HG02759 (cell line): ENCODE results near the gene UBE2S.
"Not testable (repeated sequence)": the region's sequence is repeated elsewhere in the genome, so short reads cannot be mapped to it uniquely, and the experiment has no call there.

Source experiments
- ATAC-seq: cut with Tn5 transposase; IDR thresholded peaks from one replicate; pipeline ENCODE4 v1.9.1; 2021; ENCODE audit warnings: mild to moderate bottlenecking, moderate library complexity; ENCODE audit not compliant: unreplicated experiment

The UBE2S gene

DNA sequence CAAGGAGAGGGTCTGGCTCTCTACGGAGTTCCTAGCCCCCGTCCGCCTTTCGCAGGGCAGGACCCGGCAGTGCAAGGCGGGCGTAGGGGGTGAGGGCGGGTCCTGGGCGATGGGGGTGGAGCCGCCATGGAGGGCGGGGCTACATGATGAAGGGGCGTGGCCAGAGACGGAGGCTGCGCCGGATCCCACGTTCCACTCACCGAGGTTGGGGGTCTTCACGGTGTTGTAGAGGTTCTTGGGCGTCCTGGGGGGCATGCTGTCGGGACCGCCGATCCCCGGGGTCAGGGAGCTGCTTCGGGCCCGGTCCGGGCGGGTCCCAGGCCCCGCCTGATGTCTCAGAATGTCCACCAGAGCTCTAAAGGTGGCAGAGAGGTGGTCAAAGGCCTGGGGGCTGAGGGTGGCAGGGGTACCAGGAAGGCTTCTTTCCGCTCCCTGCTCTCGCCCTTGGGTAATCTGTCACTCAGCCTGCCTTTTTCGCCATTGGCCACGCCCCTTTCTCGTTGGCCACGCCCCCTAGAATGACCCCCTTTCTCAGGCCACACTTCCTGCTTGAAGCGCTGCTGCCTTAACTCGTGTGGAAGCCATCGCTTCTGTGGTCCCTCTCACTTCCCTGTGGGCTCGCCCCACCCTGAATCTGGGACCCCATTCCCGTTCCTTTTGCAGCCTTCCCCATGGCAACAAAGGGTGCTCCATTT lies 33.0 kb upstream of the UBE2S start:
- ATAC-seq, result no peak

DNA sequence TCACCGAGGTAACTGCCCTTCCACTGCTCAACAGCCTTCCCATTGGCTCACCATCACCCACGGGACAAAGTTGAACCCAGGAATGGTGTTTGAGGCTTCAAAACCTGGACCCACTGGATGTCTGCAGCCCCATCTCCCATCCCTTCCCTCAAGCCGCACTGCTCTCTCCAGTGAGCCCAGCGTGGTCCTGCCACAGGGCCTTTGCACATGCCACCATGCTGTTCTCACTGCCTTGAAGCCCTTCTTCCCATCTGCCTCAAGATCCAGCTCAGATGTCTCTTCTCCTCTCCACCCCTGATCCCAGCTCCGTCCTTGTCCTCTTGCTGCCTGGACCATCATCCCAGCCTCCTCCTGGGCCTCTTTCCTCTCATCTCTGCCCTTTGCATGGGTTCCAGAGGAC lies 31.5 kb upstream of the UBE2S start:
- no peak for ATAC-seq

DNA sequence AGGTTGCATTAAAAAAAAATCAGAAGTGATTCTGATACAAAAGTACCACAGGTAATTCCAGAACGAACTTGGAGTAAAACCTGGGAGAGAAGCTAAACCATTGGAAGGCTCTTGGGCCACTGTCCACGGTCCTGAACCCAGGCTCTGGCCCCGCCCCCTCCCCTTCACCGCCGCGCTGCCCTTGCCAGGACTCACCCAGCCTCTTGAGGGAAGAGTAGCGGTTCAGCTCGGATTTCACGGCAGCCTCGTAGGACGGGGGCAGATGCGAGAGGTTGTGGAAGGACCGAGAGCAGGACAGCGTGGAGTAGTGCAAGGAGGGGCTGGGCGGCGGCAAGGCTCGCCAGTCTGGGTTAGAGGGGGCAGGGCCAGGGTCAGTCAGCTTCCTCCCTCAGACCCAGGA lies 29.8 kb upstream of the UBE2S start:
- no peak for ATAC-seq

DNA sequence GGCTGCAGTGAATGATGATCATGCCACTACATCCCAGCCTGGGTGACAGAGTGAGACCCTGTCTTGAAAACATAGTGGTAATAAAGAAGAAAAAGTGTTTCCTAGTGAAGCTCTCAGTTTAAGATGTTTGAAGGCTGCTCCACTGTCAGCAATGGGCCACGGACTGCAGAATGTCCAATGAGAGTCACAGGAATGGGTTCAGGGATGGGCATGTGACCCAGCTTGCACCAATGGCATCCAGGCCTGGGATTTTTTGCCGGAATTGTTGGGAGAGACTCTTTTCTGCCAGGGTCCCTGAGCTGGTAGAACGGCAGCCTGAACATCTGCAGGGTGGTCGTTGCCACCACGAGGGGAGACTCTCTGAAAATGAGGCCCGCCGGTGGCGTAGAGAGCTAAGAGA lies 29.3 kb upstream of the UBE2S start:
- ATAC-seq, result no peak

DNA sequence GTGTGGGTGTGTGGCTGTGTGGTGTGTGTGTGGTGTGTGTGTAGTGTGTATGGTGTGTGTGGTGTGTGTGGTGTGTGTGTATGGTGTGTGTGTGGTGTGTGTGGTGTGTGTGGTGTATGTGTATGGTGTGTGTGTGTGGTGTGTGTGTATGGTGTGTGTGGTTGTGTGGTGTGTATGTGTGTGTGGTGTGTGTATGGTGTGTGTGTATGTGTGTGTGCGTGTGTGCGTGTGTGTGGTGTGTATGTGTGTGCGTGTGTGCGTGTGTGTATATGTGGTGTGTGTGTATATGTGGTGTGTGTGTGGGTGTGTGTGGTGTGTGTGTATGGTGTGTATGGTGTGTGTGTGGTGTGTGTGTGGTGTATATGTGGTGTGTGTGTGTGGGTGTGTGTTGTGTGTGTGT lies 27.4 kb upstream of the UBE2S start:
- no peak for ATAC-seq

DNA sequence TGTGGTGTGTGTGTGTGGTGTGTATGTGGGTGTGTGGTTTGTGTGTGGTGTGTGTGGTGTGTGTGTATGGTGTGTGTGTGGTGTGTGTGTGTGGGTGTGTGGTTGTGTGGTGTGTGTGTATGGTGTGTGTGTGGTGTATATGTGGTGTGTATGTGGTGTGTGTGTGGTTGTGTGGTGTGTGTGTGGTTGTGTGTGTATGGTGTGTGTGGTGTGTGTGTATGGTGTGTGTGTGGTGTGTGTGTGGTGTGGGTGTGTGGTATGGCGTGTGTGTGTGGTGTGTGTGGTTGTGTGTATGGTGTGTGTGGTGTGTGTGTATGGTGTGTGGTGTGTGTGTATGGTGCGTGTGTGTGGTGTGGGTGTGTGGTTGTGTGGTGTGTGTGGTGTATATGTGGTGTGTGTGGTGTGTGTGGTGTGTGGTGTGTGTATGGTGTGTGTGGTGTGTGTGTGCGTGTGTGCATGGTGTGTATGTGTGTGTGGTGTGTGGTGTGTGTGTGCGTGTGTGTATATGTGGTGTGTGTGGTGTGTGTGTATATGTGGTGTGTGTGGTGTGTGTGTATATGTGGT lies 26.9 kb upstream of the UBE2S start:
- ATAC-seq, result no peak

DNA sequence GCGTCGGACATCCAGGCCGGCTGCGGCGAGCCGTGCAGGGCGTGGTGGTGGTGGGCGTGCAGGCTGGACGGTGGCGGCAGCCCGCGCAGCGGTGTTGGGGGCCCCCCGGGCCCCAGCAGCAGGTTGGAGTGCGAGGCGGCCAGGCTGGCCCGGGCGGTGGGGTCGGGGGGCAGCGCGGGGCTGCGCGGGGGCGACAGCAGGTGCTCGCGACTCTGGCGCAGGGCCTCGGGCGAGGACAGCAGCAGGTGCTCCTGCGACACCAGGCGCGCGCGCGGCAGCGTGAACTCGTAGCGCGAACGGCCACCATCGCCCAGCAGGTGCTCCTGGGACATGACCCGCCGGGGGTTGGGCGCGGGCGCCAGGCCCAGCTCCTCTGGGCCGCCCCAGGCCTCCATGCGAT lies 25.7 kb upstream of the UBE2S start:
- no peak for ATAC-seq

DNA sequence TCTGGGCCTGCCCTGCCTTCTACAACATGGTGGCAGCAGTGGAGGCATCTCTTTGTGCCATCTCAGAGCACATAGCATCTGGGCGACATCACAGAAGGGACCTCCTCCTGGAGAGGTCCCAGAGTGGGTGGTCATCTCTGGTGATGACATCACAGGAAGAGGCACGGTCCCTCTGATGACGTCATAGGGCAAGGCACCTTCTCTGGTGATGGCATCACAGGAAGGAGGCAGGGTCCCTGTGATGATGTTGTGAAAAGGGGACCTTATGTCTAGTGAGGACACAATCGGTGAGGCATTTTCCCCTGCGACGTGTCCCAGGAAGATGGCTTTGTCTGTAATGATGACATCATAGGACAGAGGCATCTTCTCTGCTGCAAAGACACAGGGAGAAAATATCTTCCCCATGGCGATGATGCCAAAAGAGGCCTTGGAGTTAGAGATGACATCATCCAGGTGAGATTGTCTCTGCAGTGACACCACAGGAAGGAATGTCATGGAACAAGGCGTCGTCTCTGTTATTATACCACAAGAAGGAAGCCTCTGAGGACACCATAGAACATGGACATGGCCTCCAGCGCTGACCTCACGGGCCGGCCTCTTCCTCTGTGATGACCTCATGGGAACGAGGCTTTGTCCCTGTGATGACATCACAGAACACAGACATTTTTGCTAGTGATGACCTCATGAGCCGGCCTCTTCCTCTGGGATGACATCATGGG lies 24.8 kb upstream of the UBE2S start:
- no peak for ATAC-seq

DNA sequence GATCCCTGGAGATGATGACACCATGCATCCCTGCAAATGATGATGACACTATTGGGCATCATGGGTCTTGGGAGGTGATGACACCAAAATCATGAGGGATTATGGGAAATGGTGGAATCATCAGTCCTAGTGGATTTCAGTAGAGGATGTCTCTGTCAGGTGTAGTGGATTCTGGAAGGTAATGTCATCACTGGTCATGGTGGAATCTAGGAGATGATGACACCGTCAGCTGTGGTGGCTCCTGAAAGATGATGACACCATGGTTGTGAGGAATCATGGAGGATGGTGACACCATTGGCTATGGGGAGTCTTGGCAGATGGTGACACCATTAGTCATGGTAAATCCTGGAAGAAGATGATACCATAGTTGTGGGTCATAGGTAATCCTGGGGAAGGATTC lies 23.6 kb upstream of the UBE2S start:
- ATAC-seq, result no peak

DNA sequence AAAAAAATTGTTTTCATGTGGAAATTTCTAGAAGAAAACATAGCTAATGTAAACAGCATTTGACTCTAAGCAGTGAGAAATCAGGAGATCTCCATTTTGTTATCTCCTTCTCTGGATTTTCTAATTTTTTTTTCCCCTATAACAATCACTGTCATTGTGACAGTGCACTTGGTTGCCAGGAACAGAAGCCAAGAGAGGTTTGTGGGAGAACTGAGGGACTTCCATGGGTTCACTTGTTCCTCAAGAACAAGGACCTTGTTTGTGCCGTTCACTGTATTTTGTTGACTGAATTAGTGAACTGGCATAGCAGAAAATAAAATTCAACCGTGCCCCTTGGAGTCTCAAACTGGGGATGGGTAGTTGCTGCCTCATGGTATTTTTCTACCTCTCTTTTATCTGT lies 18.5 kb upstream of the UBE2S start:
- ATAC-seq, result no peak

DNA sequence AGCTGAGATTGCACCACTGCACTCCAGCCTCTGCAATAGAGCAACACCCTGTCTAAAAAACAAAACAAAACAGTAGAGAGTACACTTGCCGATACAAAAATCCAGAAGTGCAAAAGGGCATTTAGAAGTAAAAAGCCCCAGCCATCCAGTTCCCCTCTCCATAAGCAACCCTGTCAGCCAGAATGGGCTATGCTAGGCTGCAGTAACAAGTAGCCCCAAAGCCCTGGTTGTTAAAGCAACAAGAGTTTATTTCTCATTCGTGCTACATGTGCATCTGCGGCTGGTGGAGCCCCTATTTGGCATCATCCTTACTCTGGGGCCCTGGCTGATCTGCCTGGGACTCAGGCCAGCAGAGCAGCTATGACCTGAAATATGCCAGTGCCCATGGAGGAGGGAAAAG lies 16.9 kb upstream of the UBE2S start:
- ATAC-seq, result no peak

DNA sequence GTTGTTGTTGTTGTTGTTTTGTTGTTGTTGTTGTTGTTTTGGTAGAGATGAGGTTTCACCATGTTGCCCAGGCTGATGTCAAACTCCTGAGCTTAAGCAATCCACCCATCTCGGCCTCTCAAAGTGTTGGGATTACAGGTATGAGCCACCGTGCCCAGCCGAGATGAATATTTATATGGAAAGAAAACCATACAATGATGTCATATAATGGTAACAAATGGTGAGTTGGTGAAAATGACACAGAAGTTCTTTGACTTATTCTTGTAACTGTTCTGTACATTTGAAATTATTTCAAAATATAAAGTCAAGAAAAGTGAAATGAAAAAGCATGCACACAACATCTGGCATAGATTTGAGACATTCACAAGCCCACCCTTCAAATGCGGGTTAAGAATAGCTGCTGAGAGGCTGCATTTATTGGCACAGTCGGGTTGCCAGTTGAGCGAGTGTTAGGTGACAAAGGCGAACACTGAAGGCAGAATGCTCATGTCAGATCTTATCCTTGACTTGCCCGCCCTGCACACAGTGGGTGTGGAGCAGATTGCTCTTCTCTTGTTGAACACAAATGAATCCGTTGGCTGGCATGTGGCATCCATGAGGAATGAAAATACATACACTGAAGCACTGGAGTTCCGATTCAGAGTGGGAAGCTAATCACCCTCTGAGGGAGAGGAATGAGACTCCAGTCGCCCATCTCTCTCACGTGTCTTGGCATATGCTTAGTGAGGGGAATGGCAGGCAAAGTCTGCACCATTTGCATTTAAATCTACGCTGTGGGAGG lies 15.8 kb upstream of the UBE2S start:
- ATAC-seq, result no peak

DNA sequence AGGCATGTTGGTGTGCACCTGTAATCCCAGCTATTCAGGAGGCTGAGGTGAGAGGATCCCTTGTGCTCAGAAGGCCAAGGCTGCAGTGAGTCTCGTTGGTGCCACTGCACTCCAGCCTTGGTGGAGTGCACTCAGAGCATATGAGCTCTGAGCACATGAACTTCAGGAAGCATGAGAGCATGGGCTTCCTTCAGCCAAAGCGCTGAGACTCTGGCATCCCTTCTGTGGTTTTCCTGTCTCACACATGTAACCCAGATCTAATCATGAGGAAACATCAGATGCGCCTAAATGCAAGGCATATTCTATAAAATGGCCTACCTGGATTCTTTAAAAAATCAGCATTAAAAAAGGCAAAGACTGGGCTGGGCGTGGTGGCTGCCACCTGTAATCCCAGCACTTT lies 13.7 kb upstream of the UBE2S start:
- not testable (repeated sequence) for ATAC-seq

DNA sequence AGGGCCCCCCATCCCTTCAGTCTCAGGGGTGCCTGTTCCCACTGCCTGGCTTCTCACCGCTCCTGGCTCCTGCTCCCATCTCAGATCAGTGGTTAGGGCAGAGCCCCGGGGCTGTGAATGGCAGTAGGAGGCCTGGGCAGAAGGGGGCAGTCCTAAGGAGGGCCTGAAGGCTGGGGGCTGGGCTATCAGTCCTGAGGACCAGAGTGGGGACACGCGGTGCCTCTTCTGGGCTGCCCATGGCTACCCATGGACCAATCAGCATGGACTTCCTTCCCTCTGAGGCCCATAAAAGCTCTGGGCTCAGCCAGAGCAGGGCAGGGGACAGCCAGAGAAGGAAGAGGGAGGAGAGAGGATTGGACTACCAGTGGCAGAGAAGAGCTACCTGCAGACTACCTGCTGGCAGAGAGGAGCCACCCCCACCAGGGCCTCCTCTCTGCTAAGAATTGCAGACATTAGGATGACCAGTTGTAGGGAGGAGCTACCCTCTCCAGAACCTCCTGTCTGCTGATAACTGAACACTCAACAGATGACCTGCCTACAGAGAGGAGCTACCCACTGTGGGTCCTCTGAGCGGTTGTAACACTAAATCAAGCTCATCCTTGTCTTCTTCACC lies 12.1 kb upstream of the UBE2S start:
- ATAC-seq, result no peak

DNA sequence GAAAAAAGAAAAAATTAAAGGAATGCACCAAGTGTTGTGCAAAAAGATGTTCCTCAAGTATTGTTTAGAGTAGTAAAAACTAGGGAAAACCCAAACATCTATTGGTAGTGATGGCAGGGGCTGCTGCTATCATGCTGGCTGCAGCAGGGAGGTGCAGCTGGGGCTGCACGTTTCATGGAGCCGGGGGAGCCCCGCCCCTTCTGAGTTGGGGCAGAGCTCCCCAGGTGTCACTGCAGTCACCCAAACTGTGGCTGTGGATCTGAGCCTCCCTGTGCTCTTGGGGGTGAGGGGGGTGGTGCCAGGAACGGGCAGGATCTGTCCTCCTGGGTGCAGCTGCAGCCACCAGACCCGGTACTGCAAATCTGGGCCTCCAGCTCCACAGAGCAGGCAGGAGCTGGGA lies 11.5 kb upstream of the UBE2S start:
- ATAC-seq, result no peak

DNA sequence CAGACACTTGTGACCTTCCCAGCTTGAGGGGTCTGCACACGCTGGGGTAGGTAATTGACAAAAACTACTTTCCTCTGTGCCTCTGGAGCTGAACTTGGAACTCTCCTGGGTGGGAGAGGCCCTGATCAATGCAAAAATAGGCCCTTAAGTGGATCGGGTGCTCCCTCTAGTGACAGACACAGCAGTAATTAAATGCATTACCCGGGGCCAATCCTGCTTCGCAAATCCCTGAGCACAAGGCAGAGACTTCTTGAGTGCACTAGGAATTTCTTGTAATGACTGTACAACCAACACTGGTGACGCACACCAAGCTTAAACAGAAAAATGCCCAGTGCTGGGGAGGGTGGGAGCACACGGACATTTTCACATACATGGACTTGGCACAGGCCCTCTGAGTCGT lies 10.6 kb upstream of the UBE2S start:
- no peak for ATAC-seq

DNA sequence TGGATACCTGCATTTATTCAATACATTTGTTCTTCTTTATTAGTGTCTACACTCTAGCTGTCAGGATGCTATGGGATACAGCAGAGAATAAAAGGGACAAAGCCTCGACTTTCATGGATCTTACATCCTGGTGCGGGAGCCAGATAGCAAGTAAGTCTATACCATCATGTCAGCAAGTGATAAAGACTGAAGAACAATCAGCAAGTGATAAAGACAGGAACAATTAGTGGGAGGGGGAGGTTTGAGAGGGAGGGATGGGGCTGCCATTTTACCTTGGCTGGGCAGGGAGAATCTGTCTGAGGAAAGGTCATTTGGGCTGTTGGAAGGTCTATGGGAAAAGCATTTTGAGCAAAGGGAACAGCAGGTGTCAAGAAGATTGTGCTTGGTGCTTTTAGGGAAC lies 2.6 kb upstream of the UBE2S start:
- ATAC-seq, result no peak

DNA sequence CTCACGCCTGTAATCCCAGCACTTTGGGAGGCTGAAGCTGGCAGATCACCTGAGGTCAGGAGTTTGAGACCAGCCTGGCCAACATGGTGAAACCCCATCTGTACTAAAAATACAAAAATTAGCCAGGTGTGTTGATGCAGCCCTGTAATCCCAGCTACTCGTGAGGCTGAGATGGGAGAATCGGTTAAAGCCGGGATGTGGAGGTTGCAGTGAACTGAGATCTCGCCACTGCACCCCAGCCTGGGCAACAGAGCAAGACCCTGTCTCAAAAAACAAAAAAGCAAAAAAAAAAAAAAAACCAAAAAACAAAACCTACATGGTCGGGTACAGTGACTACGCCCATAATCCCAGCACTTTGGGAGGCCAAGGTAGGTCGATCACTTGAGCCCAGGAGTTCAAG lies 1.6 kb upstream of the UBE2S start:
- ATAC-seq, result not testable (repeated sequence)

DNA sequence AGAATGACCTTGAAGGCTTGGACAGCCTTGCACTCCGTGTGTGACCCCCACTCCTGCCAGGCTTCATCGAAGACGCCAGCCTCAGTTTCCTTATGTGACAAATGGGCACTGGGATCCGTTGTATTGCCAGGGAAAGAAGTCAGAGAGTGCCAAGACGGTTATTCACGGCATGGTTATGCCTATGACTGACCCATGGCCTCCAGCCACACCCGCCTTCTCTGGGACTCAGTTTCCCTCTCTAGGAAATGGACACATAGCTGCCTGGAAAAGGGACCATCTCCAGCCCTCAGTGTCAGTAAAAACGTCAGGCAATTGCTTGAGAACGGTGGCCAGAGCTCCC lies 915 bp upstream of the UBE2S start:
- no peak for ATAC-seq

DNA sequence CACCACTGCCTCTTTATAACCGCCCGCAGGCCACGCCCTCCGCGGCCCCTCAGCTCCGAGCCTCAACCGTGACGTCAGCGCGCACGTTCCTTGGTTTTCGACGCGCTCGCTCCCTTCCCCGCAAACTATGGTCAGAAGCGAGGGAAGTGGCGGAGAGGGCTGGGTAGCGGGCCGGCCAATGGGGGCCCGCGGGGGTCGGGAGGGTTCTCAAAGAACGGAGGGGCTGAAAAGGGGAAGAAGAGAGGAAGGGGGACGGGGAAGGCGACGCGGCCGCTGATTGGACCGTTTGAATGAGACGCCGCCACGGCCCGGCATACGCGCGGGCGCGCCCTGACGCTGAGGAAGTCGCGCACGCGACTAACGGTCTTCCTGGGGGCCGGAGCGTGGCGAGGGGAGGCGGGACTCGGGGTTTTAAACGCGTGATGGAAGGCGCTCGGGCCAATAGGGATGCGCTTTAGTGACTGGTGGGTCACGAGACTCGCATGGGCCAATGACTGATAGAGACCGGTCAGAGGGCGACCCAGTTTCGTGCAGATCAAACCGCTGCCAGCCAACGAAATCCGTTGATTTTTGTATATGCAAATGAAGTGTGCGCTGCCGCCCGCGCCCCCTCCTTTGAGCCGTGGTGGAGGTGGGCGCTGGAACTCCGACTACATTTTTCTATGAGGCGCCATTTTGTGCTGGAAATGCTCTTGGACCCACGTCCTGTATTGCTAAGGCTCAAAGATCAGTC lies 378 bp upstream of the UBE2S start:
- peak; percentile 82 for ATAC-seq
